Measurements from ENCODE around the gene DNAAF6.

Gene DNAAF6

GRCh38 chrX:107204068-107204605, 2.3 kb upstream of the DNAAF6 start:
- Histone ChIP-seq H3K4me1 (ENCODE audit: control insufficient read depth, insufficient read depth, low read length) (no peaks in the 10 kb centered on the region), H3K27ac (ENCODE audit: extremely low read depth, low read depth, low read length) (no peak overlapping the region), H3K4me3 (ENCODE audit: low read depth, low read length) (no peak overlapping the region), H3K36me3 (ENCODE audit: control insufficient read depth in 2 of 2, insufficient read depth in 1 of 2, low read length in 2 of 2) (no peaks in the 10 kb centered on the region), H3K9me3 (ENCODE audit: control insufficient read depth, insufficient read depth, low read depth, low read length) (no peaks in the 10 kb centered on the region)
- CTCF ChIA-PET, result interaction anchor here (0.6 to 0.7 kb wide), 2 partner anchors 230 to 450 kb away, joined by 3 read pairs; no protein-coding TSS in a partner anchor
- POLR2A ChIA-PET, result no interaction called here
- no peak for TF ChIP-seq KLF7 (tag by site-specific recombination; IDR thresholded peaks at IDR 0.05; ENCODE audit: borderline replicate concordance)
- no peak for TF ChIP-seq ZNF624 (tag by site-specific recombination; IDR thresholded peaks at IDR 0.05)
- no peak for TF ChIP-seq ZNF37A (tag by site-specific recombination; IDR thresholded peaks at IDR 0.05)
- TF ChIP-seq ZNF335 (tag by site-specific recombination; conservative IDR thresholded peaks at IDR 0.05), result no peak
- TF ChIP-seq ZNF561 (tag by site-specific recombination; IDR thresholded peaks at IDR 0.05; ENCODE audit: borderline replicate concordance), result no peak
- TF ChIP-seq SALL2 (tag by site-specific recombination; IDR thresholded peaks at IDR 0.05; ENCODE audit: borderline replicate concordance), result no peak
- TF ChIP-seq ZNF24 (tag by site-specific recombination; IDR thresholded peaks at IDR 0.05), result no peak
- TF ChIP-seq BCL6B (tag by site-specific recombination; IDR thresholded peaks at IDR 0.05), result no peak
- no peak for TF ChIP-seq ZNF174 (tag by site-specific recombination; IDR thresholded peaks at IDR 0.05)
- no peak for TF ChIP-seq PBX3 (CRISPR knock-in tag; IDR thresholded peaks at IDR 0.05)
- TF ChIP-seq ZNF544 (tag by site-specific recombination; IDR thresholded peaks at IDR 0.05), result no peak
- TF ChIP-seq ZNF555 (tag by site-specific recombination; conservative IDR thresholded peaks at IDR 0.05), result no peak
- TF ChIP-seq ZNF18 (tag by site-specific recombination; IDR thresholded peaks at IDR 0.05), result no peak
- no peak for TF ChIP-seq ZNF830 (tag by site-specific recombination; IDR thresholded peaks at IDR 0.05; ENCODE audit: low read depth)
- TF ChIP-seq ZNF10 (tag by site-specific recombination; IDR thresholded peaks at IDR 0.05), result no peak
- TF ChIP-seq ZNF596 (tag by site-specific recombination; IDR thresholded peaks at IDR 0.05), result no peak
- TF ChIP-seq ZFP41 (tag by site-specific recombination; IDR thresholded peaks at IDR 0.05; ENCODE audit: borderline replicate concordance), result no peak
- TF ChIP-seq ZBTB8A (tag by site-specific recombination; IDR thresholded peaks at IDR 0.05), result no peak
- no peak for TF ChIP-seq TSHZ1 (tag by site-specific recombination; IDR thresholded peaks at IDR 0.05; ENCODE audit: borderline replicate concordance)
- no peak for TF ChIP-seq ZNF221 (tag by site-specific recombination; IDR thresholded peaks at IDR 0.05; ENCODE audit: borderline replicate concordance)
